Glomerular endothelial cell (primary cell): ENCODE results near the gene SHTN1. TPM values are rescaled to one million over a fixed set of nuclear protein-coding genes. Genes with fewer than 3 reads are reported as not detected.
A peak's percentile ranks its signal among the peaks of the same experiment; 100 is the strongest.

Source experiments
- DNase-seq: peaks from one replicate; pipeline ENCODE4 v3.0.0-alpha.2; 2011; ENCODE audit warnings: low read depth, low spot score; ENCODE audit errors: extremely low read depth
- total RNA-seq: library from RNA; depleted of rRNA; stranded (reverse); fragments of >200 nt; gene quantifications from 2 replicates; pipeline ENCODE4 v1.2.3, GENCODE V29; 2015

The SHTN1 gene
- total RNA-seq, 1 donor from 2014 or later, result 16.8 TPM

DNA sequence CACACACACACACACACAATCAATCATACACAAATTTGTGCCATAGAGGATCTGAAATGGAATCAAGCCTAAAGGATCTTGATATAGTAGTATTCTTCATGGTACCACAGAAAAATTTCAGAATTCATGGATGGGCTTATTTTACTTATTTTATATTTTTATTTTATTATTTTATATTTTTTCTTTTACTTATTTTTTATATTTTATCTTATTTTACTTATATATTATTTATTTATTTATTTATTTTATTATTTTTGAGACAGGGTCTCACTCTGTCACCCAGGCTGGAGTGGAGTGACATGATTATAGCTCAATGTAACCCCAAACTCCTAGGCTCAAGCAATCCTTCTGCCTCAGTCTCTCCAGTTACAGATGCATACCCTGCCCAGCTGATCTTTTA lies 16.7 kb downstream of the SHTN1 start:
- DNase-seq, result no peak

DNA sequence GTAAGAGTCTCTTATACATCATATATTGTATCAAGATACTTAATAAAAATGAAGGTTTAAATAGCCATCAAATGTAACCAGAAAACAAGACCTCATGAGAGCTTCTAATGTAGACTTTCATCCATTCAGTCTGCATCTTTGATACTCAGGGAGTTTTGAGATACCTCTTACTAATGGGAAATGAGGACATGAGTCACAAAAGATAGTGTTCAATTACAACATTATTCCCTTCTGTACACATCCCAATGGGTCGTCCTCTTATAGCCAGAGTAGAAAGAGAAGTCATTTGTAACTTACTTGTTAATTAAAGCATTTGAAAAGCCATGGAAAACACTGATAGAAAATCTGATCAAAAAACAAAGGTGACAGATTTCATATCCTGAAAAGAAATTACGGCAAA lies 19.4 kb downstream of the SHTN1 start:
- no peak for DNase-seq

- DNase-seq, result no peak
These were observed 20.6 kb downstream of the SHTN1 start for GRCh38 chr10:116984202-116984990.

DNA sequence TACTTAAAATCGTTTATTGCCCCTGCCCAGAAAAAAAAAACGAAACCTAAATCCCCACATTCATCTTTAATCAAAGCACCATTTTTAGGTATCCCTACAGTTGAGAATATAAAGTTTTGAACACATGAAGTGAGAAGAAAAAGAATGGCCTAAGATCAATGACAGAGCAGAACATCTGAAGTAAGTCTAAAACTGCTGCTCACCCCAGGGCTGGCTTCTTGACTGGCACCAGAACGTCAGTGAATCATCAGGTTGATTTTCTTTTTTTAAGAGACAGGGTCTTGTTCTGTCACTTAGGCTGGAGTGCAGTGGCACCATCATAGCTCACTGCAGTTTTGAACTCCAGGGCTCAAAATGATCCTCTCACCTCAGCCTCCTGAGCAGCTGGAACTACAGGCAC lies 24.9 kb downstream of the SHTN1 start:
- no peak for DNase-seq

GRCh38 chr10:116978901-116979300 lies 26.1 kb downstream of the SHTN1 start:
- DNase-seq, result no peak

DNA sequence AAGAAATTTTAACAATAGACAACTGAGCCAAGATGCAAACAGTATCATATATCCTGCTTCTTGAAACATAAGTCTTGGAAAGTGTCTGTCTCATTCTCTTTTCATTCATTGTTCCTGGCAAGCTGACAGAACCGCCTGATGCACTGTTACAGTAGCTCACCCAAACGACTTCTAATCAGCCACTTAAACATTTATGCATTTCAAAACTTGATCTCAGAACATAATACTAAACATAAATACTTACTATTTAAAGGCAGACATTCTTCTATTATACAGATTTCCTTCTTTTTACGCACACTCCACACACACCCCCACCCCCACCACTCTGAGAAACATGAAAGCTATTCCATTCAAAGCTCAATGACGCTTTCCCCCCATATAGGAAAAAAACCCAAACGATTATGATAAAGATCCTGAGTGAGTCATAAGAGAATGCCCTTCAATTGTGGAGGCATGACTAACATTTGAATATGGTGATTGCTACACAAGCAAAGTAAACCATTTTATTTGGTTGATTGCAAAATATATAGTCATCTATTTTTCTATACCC lies 30.5 kb downstream of the SHTN1 start:
- DNase-seq, result peak; percentile 90

DNA sequence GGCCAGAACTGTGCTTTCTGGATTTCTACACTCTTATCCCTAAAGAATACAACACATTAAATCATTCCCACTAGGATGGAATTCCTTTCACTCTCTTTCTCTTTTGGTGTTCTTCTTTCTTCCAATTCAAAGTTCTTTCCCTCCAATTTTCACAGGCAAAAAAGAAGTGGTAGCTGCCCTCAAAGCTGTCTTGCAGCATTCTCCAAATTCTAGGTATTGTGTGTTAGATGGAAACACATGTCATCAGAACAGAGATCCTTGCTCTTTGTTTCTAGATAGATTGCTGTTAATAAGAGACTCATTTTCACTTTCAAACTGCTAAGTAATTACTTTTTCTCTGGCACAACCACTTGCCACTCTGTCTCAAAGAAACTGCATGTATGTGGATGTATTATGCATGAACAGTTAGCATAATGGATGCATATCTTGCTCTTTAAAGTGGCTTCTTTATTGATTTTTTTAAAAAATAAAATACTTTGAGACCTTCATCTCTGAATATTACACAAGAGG lies 31.0 kb downstream of the SHTN1 start:
- DNase-seq, result no peak

DNA sequence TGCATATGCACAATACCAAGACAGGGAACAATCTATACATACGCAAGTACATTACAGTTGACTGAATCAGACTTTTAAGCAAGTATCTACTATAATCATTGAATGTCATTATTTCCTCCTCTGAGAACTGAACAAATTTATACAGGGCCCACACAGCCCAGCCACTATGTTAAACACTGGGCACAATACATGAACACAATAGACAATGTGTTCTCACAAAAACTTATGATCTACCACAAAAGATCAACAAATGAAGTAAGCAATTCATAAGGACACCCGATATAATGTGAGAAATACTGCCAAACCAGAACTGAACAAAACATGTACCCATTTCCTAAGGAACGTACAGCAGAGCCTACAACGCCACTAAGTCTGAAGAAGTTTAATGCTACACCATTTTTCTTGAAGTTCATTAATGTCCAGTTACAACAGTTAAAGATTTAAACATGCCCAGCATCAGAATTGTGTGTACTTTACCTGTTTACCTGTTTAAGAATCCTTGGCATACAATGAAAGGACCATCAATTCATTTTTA lies 31.5 kb downstream of the SHTN1 start:
- DNase-seq, result no peak

- no peak for DNase-seq
These were observed 32.9 kb downstream of the SHTN1 start for GRCh38 chr10:116972131-116972530.

GRCh38 chr10:116970050-116970449 lies 34.9 kb downstream of the SHTN1 start:
- DNase-seq, result no peak

DNA sequence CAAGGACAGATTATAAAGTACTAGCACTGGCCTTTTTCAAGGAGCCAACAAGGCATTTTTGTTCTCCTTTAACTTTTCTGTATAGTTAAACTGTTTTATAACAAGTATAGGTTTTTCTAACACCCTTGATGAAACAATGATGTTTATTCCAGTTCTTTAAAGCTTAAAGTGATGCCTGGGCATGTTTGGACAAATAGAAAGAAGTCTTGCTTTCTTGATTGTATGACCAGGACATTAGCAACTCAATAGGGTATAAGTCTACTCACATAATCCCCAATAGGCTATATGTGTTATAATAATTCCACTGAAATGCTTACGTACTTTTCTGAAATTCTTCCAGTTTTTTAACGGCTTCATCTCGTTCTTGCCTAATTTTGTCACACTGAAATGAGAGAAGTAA lies 36.7 kb downstream of the SHTN1 start:
- no peak for DNase-seq

GRCh38 chr10:116961406-116962251 lies 43.4 kb downstream of the SHTN1 start:
- no peak for DNase-seq

DNA sequence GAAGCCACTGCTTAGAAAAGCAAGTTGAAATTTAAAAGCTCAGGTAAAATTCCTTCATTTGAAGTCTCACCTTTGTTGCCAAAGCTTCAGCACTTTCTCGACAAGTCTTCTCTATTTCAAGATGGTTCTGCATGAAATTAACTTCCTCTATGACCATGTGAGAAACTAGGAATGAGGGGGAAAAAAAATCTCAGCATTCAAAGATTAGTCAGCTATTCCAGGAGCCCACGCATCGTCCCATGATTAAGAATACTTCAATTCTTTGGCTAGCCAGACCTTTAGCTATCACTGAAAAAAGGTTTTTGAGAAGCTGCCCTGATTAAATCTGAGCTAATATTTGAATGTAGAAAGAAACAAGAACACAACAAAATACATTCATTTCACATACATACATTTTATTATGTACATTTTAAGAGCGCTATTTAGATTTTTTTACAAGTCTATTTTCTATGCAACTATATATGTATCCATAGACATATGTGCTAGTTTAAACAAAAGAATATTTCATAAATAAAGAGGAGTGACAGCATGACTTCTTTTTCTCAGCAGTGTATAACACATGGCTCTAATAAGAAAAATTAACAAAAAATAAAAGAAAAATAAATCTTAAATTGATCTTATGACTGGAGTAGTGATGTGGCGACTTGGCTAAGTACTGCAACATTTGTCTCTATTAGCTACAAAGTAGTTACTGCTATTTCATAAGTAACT lies 44.8 kb downstream of the SHTN1 start:
- no peak for DNase-seq

DNA sequence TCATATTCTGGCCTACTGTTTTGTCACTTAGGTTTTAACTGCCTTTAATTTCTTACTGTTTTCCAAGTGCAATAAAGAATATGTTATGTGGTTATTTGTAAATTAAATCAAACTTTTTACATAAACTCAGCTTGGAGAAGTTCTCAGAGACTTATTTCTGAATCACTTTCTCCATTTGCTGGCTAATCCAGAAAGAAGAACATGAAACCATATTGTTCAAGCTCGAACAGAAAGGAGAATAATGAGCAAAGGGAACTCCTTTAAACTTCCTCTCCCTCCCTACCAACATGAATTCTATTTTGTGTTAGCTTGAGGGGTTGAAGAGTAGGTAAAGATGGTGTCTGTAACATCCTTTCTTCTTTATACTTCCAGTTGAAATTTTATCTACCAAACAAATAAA lies 52.3 kb downstream of the SHTN1 start:
- no peak for DNase-seq

DNA sequence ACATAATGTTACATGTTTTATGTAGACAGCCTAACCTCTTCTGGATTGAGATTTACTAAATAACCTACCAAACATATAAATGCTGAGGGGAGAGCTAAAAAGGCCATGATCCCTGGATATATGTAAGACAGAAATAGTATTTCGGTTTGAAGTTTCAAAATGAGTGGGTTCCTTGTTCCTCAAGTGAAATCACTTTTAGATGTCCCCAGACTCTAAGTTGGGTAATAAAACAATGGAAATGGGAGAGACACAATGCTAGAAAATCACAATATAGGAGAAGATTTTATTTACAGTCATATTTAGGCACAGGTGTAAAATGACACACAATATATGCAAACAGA lies 56.5 kb downstream of the SHTN1 start:
- no peak for DNase-seq

DNA sequence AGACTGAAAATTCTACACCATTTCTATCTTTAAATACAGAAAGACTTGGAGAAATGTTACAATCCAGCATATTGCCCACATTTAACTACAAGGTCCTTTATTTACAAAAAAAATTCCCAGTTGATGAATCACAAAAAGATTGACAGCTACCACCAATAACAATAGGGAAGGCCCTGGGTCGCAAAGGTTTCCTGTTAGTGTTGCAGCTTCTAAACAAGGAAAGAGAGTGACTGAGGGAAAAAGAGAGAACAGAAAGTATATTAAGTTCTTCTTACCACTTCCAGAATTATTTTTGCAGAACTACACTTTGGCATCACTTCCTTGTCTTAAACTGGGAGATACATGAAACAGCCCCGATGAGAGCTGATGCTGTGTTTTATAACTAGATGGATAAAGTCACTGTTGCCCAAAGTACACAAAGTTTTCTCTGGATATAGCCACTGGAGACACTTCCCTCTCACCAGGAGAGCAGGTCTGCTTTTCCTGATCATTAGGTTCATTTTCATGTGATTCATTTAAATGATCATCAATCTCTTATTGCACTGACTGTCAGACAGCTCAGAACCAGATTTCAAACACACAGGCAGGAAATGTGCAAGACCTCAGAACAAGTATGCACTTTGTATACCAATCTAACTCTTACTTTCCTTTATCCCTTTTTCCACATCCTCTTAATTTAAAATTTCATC lies 57.0 kb downstream of the SHTN1 start:
- peak; percentile 48 for DNase-seq

GRCh38 chr10:116944911-116945310 lies 60.1 kb downstream of the SHTN1 start:
- DNase-seq, result no peak

DNA sequence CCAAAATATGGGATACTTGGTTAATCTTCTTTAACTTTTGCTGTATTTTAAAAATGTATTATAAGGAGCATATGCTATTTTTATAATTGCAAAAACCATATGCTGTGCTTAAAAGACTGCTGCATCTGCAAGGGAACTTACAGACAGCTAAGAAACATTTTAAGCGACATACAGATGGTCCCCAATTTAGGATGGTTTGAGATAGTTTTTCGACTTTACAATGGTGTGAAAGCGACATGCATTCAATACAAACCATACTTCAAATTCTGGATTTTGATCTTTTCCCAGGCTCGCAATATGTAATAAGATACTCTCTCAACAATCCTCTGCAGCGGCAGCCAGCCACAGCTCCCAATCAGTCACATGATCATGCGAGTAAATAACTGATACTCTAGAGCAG lies 73.2 kb downstream of the SHTN1 start:
- no peak for DNase-seq

GRCh38 chr10:116926426-116926825 lies 78.6 kb downstream of the SHTN1 start:
- no peak for DNase-seq

DNA sequence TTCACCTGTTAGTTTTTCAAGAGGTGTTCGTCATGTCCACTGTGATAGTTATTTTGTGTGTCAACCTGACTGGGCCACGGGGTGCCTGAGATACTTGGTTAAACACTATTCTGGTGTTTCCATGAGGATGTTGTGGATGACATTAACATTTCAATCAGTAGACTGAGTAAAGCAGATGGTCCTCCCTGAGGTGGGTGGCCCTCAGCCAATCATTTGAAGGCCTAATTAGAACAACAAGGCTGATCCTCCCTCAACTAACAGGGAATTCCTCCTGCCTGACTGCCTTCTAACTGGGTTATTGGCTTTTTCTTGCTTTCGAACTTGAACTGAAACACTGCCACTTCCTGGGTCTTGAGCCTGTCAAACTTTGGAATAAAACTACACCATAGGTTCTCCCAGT lies 79.9 kb downstream of the SHTN1 start:
- DNase-seq, result no peak
